Erythroblast (primary cell): ENCODE measurements around the gene TOX2.

ENCODE experiments used
- GATA1 ChIP-seq: IDR thresholded peaks from 2 replicates; pipeline ENCODE4 v1.6.1; 2011; ENCODE audit warnings: low read depth, mild to moderate bottlenecking, control low read depth, low read length, moderate library complexity
- POLR2A ChIP-seq: IDR thresholded peaks from 2 replicates; pipeline ENCODE4 v1.6.1; 2011; ENCODE audit warnings: mild to moderate bottlenecking, low read length

- TF ChIP-seq POLR2A = no peak
- no peak for TF ChIP-seq GATA1
These were observed 125.7 kb downstream of the TOX2 start for GRCh38 chr20:44040202-44040915.
